Pulmonary artery endothelial cell (primary cell): Measurements from ENCODE around the gene MGLL. TPM values are rescaled to one million over a fixed set of nuclear protein-coding genes. Genes with fewer than 3 reads are reported as not detected.

Experiments used
- total RNA-seq: library from RNA; depleted of rRNA; stranded (reverse); fragments of >200 nt; gene quantifications from 2 replicates; pipeline ENCODE4 v1.2.3, GENCODE V29; 2014

Gene MGLL
- total RNA-seq, 1 donor from 2014 or later = 82.6 TPM

Other genes starting within 250 kb of the MGLL start
- gene TPRA1, start 231.8 kb downstream of the MGLL start, total RNA-seq = 32.8 and 34.6 TPM in 2 replicates
- 78.4 and 133 TPM in 2 replicates for gene MCM2, start 224.1 kb downstream of the MGLL start, total RNA-seq
- gene PODXL2, start 193.3 kb downstream of the MGLL start, total RNA-seq = 2.6 and 6.0 TPM in 2 replicates
- 5.8 and 7.6 TPM in 2 replicates for gene ABTB1, start 149.6 kb downstream of the MGLL start, total RNA-seq
- not detected in 2 replicates for gene KBTBD12, start 92.7 kb upstream of the MGLL start, total RNA-seq
- gene SEC61A1, start 229.9 kb upstream of the MGLL start, total RNA-seq = 248 and 301 TPM in 2 replicates